Endothelial cell (in vitro differentiated cells): ENCODE measurements around the gene TEX19. TPM values are rescaled to one million over a fixed set of nuclear protein-coding genes. Genes with fewer than 3 reads are reported as not detected.

Experiments
- DNase-seq: peaks from one replicate; pipeline ENCODE4 v3.0.0; 2021; ENCODE audit warnings: low spot score
- H3K27ac Mint-ChIP-seq: one replicate; pipeline ENCODE4 v1.8.0; 2021; ENCODE audit warnings: mixed read lengths, inconsistent platforms; ENCODE audit not compliant: unreplicated experiment
- H3K27me3 Mint-ChIP-seq: one replicate; pipeline ENCODE4 v1.8.0; 2021; ENCODE audit warnings: mild to moderate bottlenecking, moderate library complexity, mixed read lengths, inconsistent platforms; ENCODE audit not compliant: unreplicated experiment
- H3K36me3 Mint-ChIP-seq: one replicate; pipeline ENCODE4 v1.8.0; 2021; ENCODE audit warnings: mild to moderate bottlenecking, low read depth, mixed read lengths, inconsistent platforms; ENCODE audit not compliant: unreplicated experiment
- H3K4me1 Mint-ChIP-seq: one replicate; pipeline ENCODE4 v1.8.0; 2021; ENCODE audit warnings: mild to moderate bottlenecking, mixed read lengths, inconsistent platforms; ENCODE audit not compliant: unreplicated experiment
- H3K4me3 Mint-ChIP-seq: one replicate; pipeline ENCODE4 v1.8.0; 2021; ENCODE audit warnings: mild to moderate bottlenecking, mixed read lengths, inconsistent platforms; ENCODE audit not compliant: unreplicated experiment
- H3K9me3 Mint-ChIP-seq: one replicate; pipeline ENCODE4 v1.8.0; 2021; ENCODE audit warnings: mixed read lengths, inconsistent platforms; ENCODE audit not compliant: unreplicated experiment
- CTCF ChIP-seq: fragments of 200-600 bp; sonication (generic); IDR thresholded peaks from one replicate; pipeline ENCODE4 v1.5.0; 2021; ENCODE audit warnings: antibody characterized with exemption; ENCODE audit not compliant: unreplicated experiment
- total RNA-seq: library from RNA; stranded (reverse); fragmentation: NEBNext Ultra II Directional; extraction: Animal tissue kit (Norgen Biotek cat#: 25700); gene quantifications from one replicate; pipeline ENCODE4 v1.2.1, GENCODE V29; 2021; ENCODE audit not compliant: unreplicated experiment

TEX19 gene
- total RNA-seq, 1 donor from 2014 or later: 0.26 TPM

- no peak for DNase-seq
- Mint-ChIP-seq H3K4me3 (no peak overlapping the region), H3K27ac (no peak overlapping the region), H3K27me3 (peaks cover 5% of the 10 kb centered on the region), H3K4me1 (no peaks in the 10 kb centered on the region), H3K9me3 (no peaks in the 10 kb centered on the region), H3K36me3 (no peaks in the 10 kb centered on the region)
- no peak for TF ChIP-seq CTCF
Observed at GRCh38 chr17:82386255-82386831, 27.3 kb downstream of the TEX19 start.

- no peaks in the 10 kb centered on the region for H3K9me3 Mint-ChIP-seq
- TF ChIP-seq CTCF: no peak
- H3K4me1 Mint-ChIP-seq: no peaks in the 10 kb centered on the region
- DNase-seq: no peak
- no peak overlapping the region for H3K27ac Mint-ChIP-seq
- no peak overlapping the region for H3K4me3 Mint-ChIP-seq
- H3K36me3 Mint-ChIP-seq: no peaks in the 10 kb centered on the region
- peaks cover 5% of the 10 kb centered on the region for H3K27me3 Mint-ChIP-seq
Observed at GRCh38 chr17:82386881-82387704, 28.0 kb downstream of the TEX19 start.

GRCh38 chr17:82387705-82388106 is 28.7 kb downstream of the TEX19 start:
- no peak for TF ChIP-seq CTCF
- Mint-ChIP-seq H3K27ac (no peak overlapping the region), H3K4me3 (no peak overlapping the region), H3K27me3 (peaks cover 9% of the 10 kb centered on the region), H3K36me3 (peaks cover 5% of the 10 kb centered on the region), H3K4me1 (no peaks in the 10 kb centered on the region), H3K9me3 (no peaks in the 10 kb centered on the region)
- no peak for DNase-seq

- Mint-ChIP-seq H3K27me3 (peaks cover 9% of the 10 kb centered on the region), H3K27ac (no peak overlapping the region), H3K9me3 (no peaks in the 10 kb centered on the region)
Observed at GRCh38 chr17:82388223-82388921, 29.3 kb downstream of the TEX19 start.

More at GRCh38 chr17:82388223-82388921, 29.3 kb downstream of the TEX19 start:
- peaks cover 7% of the 10 kb centered on the region for H3K36me3 Mint-ChIP-seq
- no peak for DNase-seq
- no peaks in the 10 kb centered on the region for H3K4me1 Mint-ChIP-seq
- no peak for TF ChIP-seq CTCF
- H3K4me3 Mint-ChIP-seq: no peak overlapping the region
